NCI-H2081 (cell line): ENCODE results near the gene EVA1A.

Experiments
- DNase-seq, 2 experiments: peaks; one replicate each; lab custom pipeline; 2025; lab: John Stamatoyannopoulos, UW

The EVA1A gene

GRCh38 chr2:75589391-75590105 is 28.8 kb upstream of the EVA1A start:
- DNase-seq, result peak in 1 of 2 experiments; percentile 17

GRCh38 chr2:75587954-75588587 is 27.3 kb upstream of the EVA1A start:
- no peak for DNase-seq

- DNase-seq, result no peak
These were observed 26.2 kb upstream of the EVA1A start for GRCh38 chr2:75586971-75587370.

GRCh38 chr2:75582840-75583239 is 22.1 kb upstream of the EVA1A start:
- no peak for DNase-seq

- DNase-seq, result no peak
These were observed 19.9 kb upstream of the EVA1A start for GRCh38 chr2:75580606-75581005.

GRCh38 chr2:75580156-75580555 is 19.4 kb upstream of the EVA1A start:
- no peak for DNase-seq

- no peak for DNase-seq
These were observed 18.4 kb upstream of the EVA1A start for GRCh38 chr2:75579186-75579585.

GRCh38 chr2:75577280-75577679 is 16.5 kb upstream of the EVA1A start:
- no peak for DNase-seq

GRCh38 chr2:75574106-75574505 is 13.4 kb upstream of the EVA1A start:
- no peak for DNase-seq

GRCh38 chr2:75573145-75573878 is 12.6 kb upstream of the EVA1A start:
- no peak for DNase-seq

- no peak for DNase-seq
These were observed 11.1 kb upstream of the EVA1A start for GRCh38 chr2:75571730-75572430.

GRCh38 chr2:75570948-75571729 is 10.4 kb upstream of the EVA1A start:
- no peak for DNase-seq

- DNase-seq, result no peak
These were observed 9.5 kb upstream of the EVA1A start for GRCh38 chr2:75570024-75570947.

- DNase-seq, result no peak
These were observed 8.8 kb upstream of the EVA1A start for GRCh38 chr2:75569546-75569945.

- no peak for DNase-seq
These were observed 7.4 kb upstream of the EVA1A start for GRCh38 chr2:75568174-75568573.

- DNase-seq, result no peak
These were observed 5.0 kb upstream of the EVA1A start for GRCh38 chr2:75565472-75566462.

- DNase-seq, result no peak
These were observed 4.1 kb upstream of the EVA1A start for GRCh38 chr2:75564713-75565359.

GRCh38 chr2:75564026-75564688 is 3.4 kb upstream of the EVA1A start:
- no peak for DNase-seq
